GM21723 (cell line): ENCODE results near the gene DAAM1.

ENCODE experiments used
- ATAC-seq: cut with Tn5 transposase; IDR thresholded peaks from one replicate; pipeline ENCODE4 v1.9.1; 2021; ENCODE audit warnings: mild to moderate bottlenecking, moderate library complexity; ENCODE audit not compliant: unreplicated experiment

Gene DAAM1

GRCh38 chr14:59253527-59253926 lies 65.1 kb downstream of the DAAM1 start:
- ATAC-seq, result no peak

- ATAC-seq, result no peak
These were observed 65.9 kb downstream of the DAAM1 start for GRCh38 chr14:59254146-59254910.

GRCh38 chr14:59254911-59255545 lies 66.6 kb downstream of the DAAM1 start:
- ATAC-seq, result peak; percentile 73

GRCh38 chr14:59256331-59256730 lies 67.9 kb downstream of the DAAM1 start:
- no peak for ATAC-seq

GRCh38 chr14:59261334-59261733 lies 72.9 kb downstream of the DAAM1 start:
- ATAC-seq, result no peak

GRCh38 chr14:59262717-59263454 lies 74.4 kb downstream of the DAAM1 start:
- ATAC-seq, result no peak

GRCh38 chr14:59265808-59266207 lies 77.3 kb downstream of the DAAM1 start:
- ATAC-seq, result no peak

- no peak for ATAC-seq
These were observed 78.6 kb downstream of the DAAM1 start for GRCh38 chr14:59267046-59267445.

- ATAC-seq, result no peak
These were observed 79.5 kb downstream of the DAAM1 start for GRCh38 chr14:59268011-59268410.

GRCh38 chr14:59268858-59269257 lies 80.4 kb downstream of the DAAM1 start:
- no peak for ATAC-seq

GRCh38 chr14:59269466-59269865 lies 81.0 kb downstream of the DAAM1 start:
- no peak for ATAC-seq

GRCh38 chr14:59271256-59271655 lies 82.8 kb downstream of the DAAM1 start:
- ATAC-seq, result no peak

GRCh38 chr14:59271734-59272133 lies 83.3 kb downstream of the DAAM1 start:
- no peak for ATAC-seq

- ATAC-seq, result no peak
These were observed 84.2 kb downstream of the DAAM1 start for GRCh38 chr14:59272633-59273032.

- no peak for ATAC-seq
These were observed 85.3 kb downstream of the DAAM1 start for GRCh38 chr14:59273737-59274136.

GRCh38 chr14:59274991-59275391 lies 86.5 kb downstream of the DAAM1 start:
- peak; percentile 52 for ATAC-seq

- ATAC-seq, result peak; percentile 97
These were observed 87.2 kb downstream of the DAAM1 start for GRCh38 chr14:59275668-59276067.

GRCh38 chr14:59276235-59276634 lies 87.8 kb downstream of the DAAM1 start:
- ATAC-seq, result no peak

GRCh38 chr14:59277659-59278058 lies 89.2 kb downstream of the DAAM1 start:
- no peak for ATAC-seq

- no peak for ATAC-seq
These were observed 89.6 kb downstream of the DAAM1 start for GRCh38 chr14:59278111-59278510.

GRCh38 chr14:59280961-59281360 lies 92.5 kb downstream of the DAAM1 start:
- ATAC-seq, result no peak
